ENCODE data around the gene PARG. TPM values are rescaled to one million over a fixed set of nuclear protein-coding genes. Genes with fewer than 3 reads are reported as not detected.
"Not testable (repeated sequence)": the region's sequence is repeated elsewhere in the genome, so short reads cannot be mapped to it uniquely, and the experiment has no call there.

Gene PARG
- total RNA-seq, 2 experiments from 2014 or later, result 29.1 to 31.6 TPM

GRCh38 chr10:49882327-49882726, 59.5 kb downstream of the PARG start:
- H3K4me3 Mint-ChIP-seq; H3K27ac Mint-ChIP-seq; ATAC-seq; H3K9me3 Mint-ChIP-seq (ENCODE audit: low read depth); H3K27me3 Mint-ChIP-seq; H3K4me1 Mint-ChIP-seq; CTCF ChIA-PET; DNase-seq: not testable (repeated sequence)
- peaks cover 11% of the 10 kb centered on the region for H3K36me3 Mint-ChIP-seq

GRCh38 chr10:49872740-49873139, 69.1 kb downstream of the PARG start:
- H3K4me3 Mint-ChIP-seq; H3K4me1 Mint-ChIP-seq; CTCF ChIA-PET; H3K36me3 Mint-ChIP-seq; H3K9me3 Mint-ChIP-seq (ENCODE audit: low read depth); ATAC-seq; H3K27ac Mint-ChIP-seq; DNase-seq; H3K27me3 Mint-ChIP-seq: not testable (repeated sequence)

DNA sequence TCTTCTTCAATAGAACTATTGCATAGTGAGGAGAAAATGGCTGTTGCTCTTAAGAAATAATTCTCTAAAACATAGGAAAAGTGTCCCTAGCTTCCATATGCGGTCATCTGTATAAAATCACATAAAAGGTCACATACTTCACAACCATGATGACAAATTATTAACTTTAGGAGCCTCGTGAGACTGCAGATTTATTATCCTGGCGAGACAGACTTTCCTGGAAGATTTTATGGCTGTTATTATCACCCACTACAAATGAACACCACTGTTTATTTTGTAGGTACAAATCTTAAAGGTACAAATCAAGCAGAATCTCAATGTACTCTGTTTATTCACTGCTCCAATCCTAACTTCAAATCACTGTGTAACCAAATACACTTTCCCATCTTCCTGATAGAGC, 70.4 kb downstream of the PARG start:
- H3K36me3 Mint-ChIP-seq, result not testable (repeated sequence)

DNA sequence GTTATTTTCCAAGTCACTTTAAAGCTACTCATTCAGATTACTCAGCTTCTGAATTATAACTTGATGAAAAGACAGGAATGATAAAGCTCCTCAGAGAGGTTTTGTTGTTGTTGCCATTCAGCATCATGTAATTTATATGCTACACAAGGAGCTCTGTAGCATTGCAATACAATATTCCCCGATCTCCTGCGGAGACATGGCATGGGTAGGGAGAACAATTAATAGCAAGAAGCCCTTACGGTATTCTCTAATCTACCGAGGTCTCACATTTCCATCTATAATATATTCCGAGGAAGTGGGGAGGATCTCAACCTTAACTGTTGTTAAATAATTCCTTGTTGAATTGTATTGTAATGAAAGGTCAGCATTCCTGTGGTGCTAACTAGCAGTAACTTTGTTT, 81.9 kb downstream of the PARG start:
- H3K36me3 Mint-ChIP-seq; DNase-seq; H3K27me3 Mint-ChIP-seq; H3K27ac Mint-ChIP-seq; H3K4me1 Mint-ChIP-seq; CTCF ChIA-PET; H3K4me3 Mint-ChIP-seq; H3K9me3 Mint-ChIP-seq (ENCODE audit: low read depth); ATAC-seq: not testable (repeated sequence)

More for the DNA sequence above, 70.4 kb downstream of the PARG start:
- H3K27ac Mint-ChIP-seq; CTCF ChIA-PET; ATAC-seq; H3K4me3 Mint-ChIP-seq; H3K9me3 Mint-ChIP-seq (ENCODE audit: low read depth); DNase-seq; H3K27me3 Mint-ChIP-seq; H3K4me1 Mint-ChIP-seq: not testable (repeated sequence)

GRCh38 chr10:49858697-49859382, 83.0 kb downstream of the PARG start:
- H3K27me3 Mint-ChIP-seq; H3K9me3 Mint-ChIP-seq (ENCODE audit: low read depth); DNase-seq; H3K4me1 Mint-ChIP-seq; CTCF ChIA-PET; H3K27ac Mint-ChIP-seq; H3K36me3 Mint-ChIP-seq; H3K4me3 Mint-ChIP-seq; ATAC-seq: not testable (repeated sequence)

DNA sequence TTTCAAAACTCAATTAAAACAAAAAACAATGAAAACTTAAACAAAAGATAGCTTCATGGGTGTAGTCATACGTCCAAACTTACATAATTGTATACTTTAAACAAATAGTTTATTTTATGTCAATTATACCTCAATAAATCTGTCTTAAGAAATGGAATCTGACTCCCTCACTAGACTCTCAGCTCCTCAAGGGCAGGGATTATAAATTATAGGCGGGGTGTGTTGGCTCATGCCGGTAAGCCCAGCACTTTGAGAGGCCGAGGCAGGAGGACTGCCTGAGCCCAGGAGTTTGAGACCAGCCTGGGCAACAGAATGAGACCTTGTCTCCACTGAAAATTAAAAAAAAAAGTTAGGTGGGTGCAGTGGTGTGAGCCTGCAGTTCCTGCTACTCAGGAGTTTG, 92.3 kb downstream of the PARG start:
- ATAC-seq; H3K9me3 Mint-ChIP-seq (ENCODE audit: low read depth); CTCF ChIA-PET; H3K27ac Mint-ChIP-seq; H3K4me1 Mint-ChIP-seq; DNase-seq; H3K4me3 Mint-ChIP-seq; H3K36me3 Mint-ChIP-seq; H3K27me3 Mint-ChIP-seq: not testable (repeated sequence)

- Mint-ChIP-seq H3K27ac (no peak overlapping the region), H3K9me3 (ENCODE audit: low read depth) (no peaks in the 10 kb centered on the region), H3K4me1 (no peaks in the 10 kb centered on the region), H3K4me3 (no peak overlapping the region), H3K27me3 (no peaks in the 10 kb centered on the region), H3K36me3 (peaks cover 14% of the 10 kb centered on the region)
- ATAC-seq (no peak), DNase-seq (no peak)
- CTCF ChIA-PET, result no interaction called here
Observed at GRCh38 chr10:49844775-49845595, 96.8 kb downstream of the PARG start.

GRCh38 chr10:49842333-49842628, 99.5 kb downstream of the PARG start:
- ATAC-seq; H3K4me3 Mint-ChIP-seq; H3K27me3 Mint-ChIP-seq; DNase-seq; H3K4me1 Mint-ChIP-seq; H3K9me3 Mint-ChIP-seq (ENCODE audit: low read depth); H3K27ac Mint-ChIP-seq; CTCF ChIA-PET: not testable (repeated sequence)
- peaks cover 23% of the 10 kb centered on the region for H3K36me3 Mint-ChIP-seq

DNA sequence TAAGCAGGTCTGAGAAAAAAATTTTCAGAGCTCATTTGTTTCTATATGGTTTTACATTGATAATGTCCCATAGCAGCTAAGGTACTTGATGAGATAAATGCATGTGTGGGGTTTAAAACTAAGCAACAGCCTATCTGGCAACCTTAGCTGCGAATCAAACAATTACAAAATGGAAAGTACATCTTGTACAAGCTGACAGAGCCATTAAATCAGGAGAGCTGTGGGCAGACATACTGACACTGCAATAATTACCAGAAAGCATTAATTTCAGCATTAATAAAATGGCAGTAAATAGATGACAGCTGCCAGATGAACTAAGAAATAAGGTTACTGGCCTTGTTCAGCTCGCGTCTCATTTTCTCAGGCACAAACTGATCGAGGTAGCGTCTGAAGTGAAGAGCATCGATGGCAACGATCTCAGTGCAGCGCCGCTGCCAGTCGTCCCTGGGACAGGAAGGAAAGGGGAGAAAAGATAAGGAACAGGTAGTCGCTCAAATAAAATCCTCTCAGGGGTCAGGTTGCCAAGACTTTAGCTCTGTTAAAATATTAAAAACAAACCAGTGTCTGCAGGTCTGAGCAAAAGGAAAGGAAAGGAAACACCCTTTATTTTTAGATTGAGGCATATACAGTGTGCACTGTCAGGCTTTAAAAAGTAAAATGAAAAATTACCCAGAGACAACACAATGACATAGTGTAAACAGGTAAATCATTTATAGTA, 100.1 kb downstream of the PARG start:
- H3K36me3 Mint-ChIP-seq, result peaks cover 23% of the 10 kb centered on the region
- CTCF ChIA-PET, result no interaction called here

GRCh38 chr10:49837685-49838084, 104.1 kb downstream of the PARG start:
- DNase-seq (no peak), ATAC-seq (no peak)
- H3K36me3 Mint-ChIP-seq, result peaks cover 16% of the 10 kb centered on the region
- no peaks in the 10 kb centered on the region for H3K9me3 Mint-ChIP-seq (ENCODE audit: low read depth)
- H3K4me1 Mint-ChIP-seq, result no peaks in the 10 kb centered on the region
- H3K27me3 Mint-ChIP-seq, result no peaks in the 10 kb centered on the region
- no peak overlapping the region for H3K27ac Mint-ChIP-seq
- CTCF ChIA-PET, result no interaction called here
- no peak overlapping the region for H3K4me3 Mint-ChIP-seq

More for the DNA sequence above, 100.1 kb downstream of the PARG start:
- H3K4me3 Mint-ChIP-seq, result no peak overlapping the region
- no peaks in the 10 kb centered on the region for H3K9me3 Mint-ChIP-seq (ENCODE audit: low read depth)
- no peaks in the 10 kb centered on the region for H3K4me1 Mint-ChIP-seq
- H3K27ac Mint-ChIP-seq, result no peak overlapping the region
- DNase-seq (no peak), ATAC-seq (no peak)
- no peaks in the 10 kb centered on the region for H3K27me3 Mint-ChIP-seq

DNA sequence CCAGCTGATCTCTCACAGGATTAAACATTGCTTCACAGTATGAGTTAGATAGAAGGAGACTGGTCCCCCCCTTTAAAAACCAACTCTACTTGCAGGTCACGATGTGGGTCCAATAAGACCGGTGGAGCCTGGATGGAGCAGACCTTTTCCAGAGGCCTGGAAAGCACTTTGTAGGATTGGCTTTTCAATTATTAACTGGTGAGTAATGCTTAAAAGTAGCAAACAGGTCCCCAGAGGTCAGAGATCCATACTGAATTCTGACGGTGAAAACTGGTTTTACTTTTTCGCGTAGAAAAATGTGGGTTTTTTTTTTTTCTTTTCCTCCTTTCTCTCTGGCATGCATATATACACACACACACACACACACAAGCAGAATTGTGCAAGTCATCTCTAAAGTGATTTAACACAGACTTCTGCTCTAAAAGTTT, 104.8 kb downstream of the PARG start:
- Mint-ChIP-seq H3K27me3 (no peaks in the 10 kb centered on the region), H3K27ac (no peak overlapping the region), H3K4me1 (no peaks in the 10 kb centered on the region), H3K9me3 (ENCODE audit: low read depth) (no peaks in the 10 kb centered on the region), H3K4me3 (no peak overlapping the region), H3K36me3 (peaks cover 16% of the 10 kb centered on the region)
- DNase-seq (no peak), ATAC-seq (no peak)
- CTCF ChIA-PET, result no interaction called here

DNA sequence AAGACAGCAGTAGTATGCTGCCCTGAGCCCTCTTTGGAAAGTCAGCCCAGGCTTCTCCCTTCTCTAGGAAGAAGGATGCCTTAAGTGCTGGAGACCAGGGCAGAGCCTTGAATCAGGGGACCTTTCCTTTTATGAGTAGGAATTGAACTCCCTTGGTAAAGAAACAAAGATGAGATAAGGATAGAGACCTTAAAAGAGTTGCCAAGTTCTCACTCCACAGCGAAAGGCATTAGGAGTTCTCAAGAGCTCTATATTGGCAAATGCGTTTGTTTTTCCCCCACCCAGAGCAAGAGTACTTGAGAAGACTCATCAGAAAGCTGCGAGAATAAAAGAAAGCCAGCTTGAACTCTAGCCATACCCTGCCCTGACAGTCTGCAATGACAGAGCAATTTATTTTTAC, 106.9 kb downstream of the PARG start:
- ATAC-seq, result no peak
- Mint-ChIP-seq H3K27me3 (no peaks in the 10 kb centered on the region), H3K4me3 (no peak overlapping the region), H3K4me1 (no peaks in the 10 kb centered on the region), H3K36me3 (peaks cover 15% of the 10 kb centered on the region), H3K27ac (no peak overlapping the region), H3K9me3 (ENCODE audit: low read depth) (no peaks in the 10 kb centered on the region)
- CTCF ChIA-PET, result no interaction called here
- no peak for DNase-seq

GRCh38 chr10:49834201-49834600, 107.6 kb downstream of the PARG start:
- no peaks in the 10 kb centered on the region for H3K27me3 Mint-ChIP-seq
- peaks cover 10% of the 10 kb centered on the region for H3K36me3 Mint-ChIP-seq
- H3K4me3 Mint-ChIP-seq, result no peak overlapping the region
- H3K9me3 Mint-ChIP-seq (ENCODE audit: low read depth), result no peaks in the 10 kb centered on the region
- no peak for ATAC-seq
- no peak for DNase-seq
- H3K27ac Mint-ChIP-seq, result no peak overlapping the region
- no peaks in the 10 kb centered on the region for H3K4me1 Mint-ChIP-seq
- CTCF ChIA-PET, result no interaction called here

DNA sequence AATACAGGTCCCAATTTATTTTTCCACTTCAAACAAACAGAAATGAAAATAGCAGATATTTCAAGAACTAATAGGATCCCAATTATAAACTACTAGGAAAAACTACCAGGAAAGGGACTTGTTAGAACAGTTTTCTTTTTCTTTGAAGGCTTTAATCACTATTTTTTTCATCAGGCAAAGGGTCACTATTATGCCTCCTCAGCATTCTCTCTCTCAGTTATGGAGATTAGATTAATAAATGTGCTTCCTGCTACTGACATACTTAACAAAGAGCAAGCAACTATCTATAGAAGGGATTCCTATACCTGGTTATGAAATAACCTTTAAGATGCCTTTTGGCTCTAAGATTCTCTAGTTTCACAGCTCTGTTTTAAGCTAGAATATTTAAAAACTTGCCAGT, 108.7 kb downstream of the PARG start:
- Mint-ChIP-seq H3K4me3 (no peak overlapping the region), H3K27me3 (no peaks in the 10 kb centered on the region), H3K27ac (no peak overlapping the region), H3K4me1 (no peaks in the 10 kb centered on the region), H3K36me3 (peaks cover 8% of the 10 kb centered on the region), H3K9me3 (ENCODE audit: low read depth) (no peaks in the 10 kb centered on the region)
- CTCF ChIA-PET, result no interaction called here
- DNase-seq (no peak), ATAC-seq (no peak)

Data from activated CD8-positive, alpha-beta memory T cell treated with anti-CD3 and anti-CD28 coated beads, Interleukin-2, amount 10 ng/mL, durations not matched to agents 7 days and 5 days (primary cell).